OCI-LY1 (cell line): ENCODE measurements around the gene CEP126.

ENCODE experiments used
- H2AFZ ChIP-seq: fragments of 200-600 bp; sonication (generic), shearing (Covaris generic); 2 replicates; pipeline ENCODE4 v1.6.0; 2014; ENCODE audit warnings: antibody characterized with exemption, mild to moderate bottlenecking, low read length
- H3F3A ChIP-seq: fragments of 200-600 bp; sonication (generic), shearing (Covaris generic); 2 replicates; pipeline ENCODE4 v1.6.0; 2014; ENCODE audit warnings: mild to moderate bottlenecking, antibody characterized with exemption, low read length, moderate library complexity; ENCODE audit not compliant: insufficient read depth
- H3K27ac ChIP-seq: fragments of 200-600 bp; sonication (generic); 2 replicates; pipeline ENCODE4 v1.5.1; 2014; ENCODE audit warnings: low read length, mixed run types, mild to moderate bottlenecking, low read depth; ENCODE audit not compliant: poor library complexity, severe bottlenecking
- H3K27me3 ChIP-seq: fragments of 200-600 bp; sonication (generic); 2 replicates; pipeline ENCODE4 v1.6.0; 2014; ENCODE audit warnings: antibody characterized with exemption, mild to moderate bottlenecking, low read length, moderate library complexity; ENCODE audit not compliant: insufficient read depth
- H3K36me3 ChIP-seq: fragments of 200-600 bp; sonication (generic); 2 replicates; pipeline ENCODE4 v1.6.1; 2014; ENCODE audit warnings: mild to moderate bottlenecking, antibody characterized with exemption, low read length, moderate library complexity, mixed read lengths; ENCODE audit not compliant: insufficient read depth
- H3K4me1 ChIP-seq: fragments of 200-600 bp; sonication (generic); 2 replicates; pipeline ENCODE4 v1.5.1; 2014; ENCODE audit warnings: mild to moderate bottlenecking, low read length, moderate library complexity; ENCODE audit not compliant: insufficient read depth, severe bottlenecking
- H3K4me2 ChIP-seq: fragments of 200-600 bp; sonication (generic), shearing (Covaris generic); 2 replicates; pipeline ENCODE4 v1.6.1; 2014; ENCODE audit warnings: low read length
- H3K4me3 ChIP-seq: fragments of 200-600 bp; sonication (generic); 2 replicates; pipeline ENCODE4 v1.5.1; 2014; ENCODE audit warnings: low read length, low read depth, mild to moderate bottlenecking, mixed read lengths; ENCODE audit not compliant: poor library complexity, severe bottlenecking
- H3K79me2 ChIP-seq: fragments of 200-600 bp; shearing (Covaris generic); 2 replicates; pipeline ENCODE4 v1.6.1; 2016; ENCODE audit warnings: mixed run types, low read length, mixed read lengths; ENCODE audit not compliant: insufficient read depth
- H3K9ac ChIP-seq: fragments of 200-600 bp; sonication (generic), shearing (Covaris generic); 2 replicates; pipeline ENCODE4 v1.6.1; 2014; ENCODE audit warnings: mild to moderate bottlenecking, low read length, mixed read lengths
- H3K9me2 ChIP-seq: fragments of 200-600 bp; sonication (generic), shearing (Covaris generic); 2 replicates; pipeline ENCODE4 v1.6.1; 2014; ENCODE audit warnings: low read depth, mild to moderate bottlenecking, low read length, mixed read lengths
- H3K9me3 ChIP-seq: fragments of 200-600 bp; shearing (Covaris generic); 2 replicates; pipeline ENCODE4 v1.6.1; 2014; ENCODE audit warnings: low read length, mixed read lengths
- H4K20me1 ChIP-seq: fragments of 200-600 bp; sonication (generic), shearing (Covaris generic); 2 replicates; pipeline ENCODE4 v1.6.0; 2016; ENCODE audit warnings: mild to moderate bottlenecking, low read length; ENCODE audit not compliant: insufficient read depth
- EZH2 ChIP-seq: fragments of 200-600 bp; sonication (generic), shearing (Covaris generic); IDR thresholded peaks from 2 replicates; pipeline ENCODE4 v1.8.0; 2017; ENCODE audit warnings: borderline replicate concordance, mixed run types, mild to moderate bottlenecking, antibody characterized with exemption, low read length, moderate library complexity, mixed read lengths
- TF ChIP-seq, protein P1 (sequence below): fragments of 200-600 bp; sonication (generic), shearing (Covaris generic); IDR thresholded peaks from 2 replicates; pipeline ENCODE4 v1.5.1; 2017; ENCODE audit warnings: mild to moderate bottlenecking, antibody characterized with exemption, low read length, moderate library complexity, mixed read lengths

Gene CEP126

DNA sequence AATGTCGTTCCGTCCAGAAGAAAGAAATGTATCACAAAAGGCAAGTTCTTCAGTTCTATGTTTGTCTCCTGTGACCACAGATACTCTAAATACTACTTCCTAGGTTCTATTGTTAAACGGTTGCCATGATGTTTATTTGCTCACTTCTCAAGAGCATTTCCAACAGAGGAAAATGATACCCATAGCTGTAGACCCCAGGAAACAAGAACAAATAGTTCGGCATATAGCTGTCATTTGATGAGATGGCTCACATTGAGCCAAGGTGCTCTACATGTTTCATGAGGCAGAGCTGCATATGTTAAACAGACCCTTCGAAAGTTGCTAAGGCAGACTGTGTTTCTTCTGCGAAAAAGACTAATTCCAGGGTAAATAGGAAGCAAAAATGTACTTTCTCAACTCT, 16.9 kb downstream of the CEP126 start:
- H3K27ac ChIP-seq = no peak overlapping the region
- H3K9ac ChIP-seq = no peak overlapping the region
- no peak for TF ChIP-seq EZH2
- TF ChIP-seq, protein P1, sequence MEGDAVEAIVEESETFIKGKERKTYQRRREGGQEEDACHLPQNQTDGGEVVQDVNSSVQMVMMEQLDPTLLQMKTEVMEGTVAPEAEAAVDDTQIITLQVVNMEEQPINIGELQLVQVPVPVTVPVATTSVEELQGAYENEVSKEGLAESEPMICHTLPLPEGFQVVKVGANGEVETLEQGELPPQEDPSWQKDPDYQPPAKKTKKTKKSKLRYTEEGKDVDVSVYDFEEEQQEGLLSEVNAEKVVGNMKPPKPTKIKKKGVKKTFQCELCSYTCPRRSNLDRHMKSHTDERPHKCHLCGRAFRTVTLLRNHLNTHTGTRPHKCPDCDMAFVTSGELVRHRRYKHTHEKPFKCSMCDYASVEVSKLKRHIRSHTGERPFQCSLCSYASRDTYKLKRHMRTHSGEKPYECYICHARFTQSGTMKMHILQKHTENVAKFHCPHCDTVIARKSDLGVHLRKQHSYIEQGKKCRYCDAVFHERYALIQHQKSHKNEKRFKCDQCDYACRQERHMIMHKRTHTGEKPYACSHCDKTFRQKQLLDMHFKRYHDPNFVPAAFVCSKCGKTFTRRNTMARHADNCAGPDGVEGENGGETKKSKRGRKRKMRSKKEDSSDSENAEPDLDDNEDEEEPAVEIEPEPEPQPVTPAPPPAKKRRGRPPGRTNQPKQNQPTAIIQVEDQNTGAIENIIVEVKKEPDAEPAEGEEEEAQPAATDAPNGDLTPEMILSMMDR = no peak
- no peaks in the 10 kb centered on the region for H3K27me3 ChIP-seq
- no peak overlapping the region for H3K4me3 ChIP-seq
- H3F3A ChIP-seq = no peaks in the 10 kb centered on the region
- H3K36me3 ChIP-seq = peaks cover 9% of the 10 kb centered on the region; the same call in 1 of the 2 replicates
- H4K20me1 ChIP-seq = no peaks in the 10 kb centered on the region
- H3K4me2 ChIP-seq = no peak overlapping the region
- H3K9me2 ChIP-seq = no peaks in the 10 kb centered on the region
- no peak overlapping the region for H2AFZ ChIP-seq
- no peaks in the 10 kb centered on the region for H3K4me1 ChIP-seq
- H3K9me3 ChIP-seq = no peaks in the 10 kb centered on the region
- H3K79me2 ChIP-seq = no peaks in the 10 kb centered on the region

DNA sequence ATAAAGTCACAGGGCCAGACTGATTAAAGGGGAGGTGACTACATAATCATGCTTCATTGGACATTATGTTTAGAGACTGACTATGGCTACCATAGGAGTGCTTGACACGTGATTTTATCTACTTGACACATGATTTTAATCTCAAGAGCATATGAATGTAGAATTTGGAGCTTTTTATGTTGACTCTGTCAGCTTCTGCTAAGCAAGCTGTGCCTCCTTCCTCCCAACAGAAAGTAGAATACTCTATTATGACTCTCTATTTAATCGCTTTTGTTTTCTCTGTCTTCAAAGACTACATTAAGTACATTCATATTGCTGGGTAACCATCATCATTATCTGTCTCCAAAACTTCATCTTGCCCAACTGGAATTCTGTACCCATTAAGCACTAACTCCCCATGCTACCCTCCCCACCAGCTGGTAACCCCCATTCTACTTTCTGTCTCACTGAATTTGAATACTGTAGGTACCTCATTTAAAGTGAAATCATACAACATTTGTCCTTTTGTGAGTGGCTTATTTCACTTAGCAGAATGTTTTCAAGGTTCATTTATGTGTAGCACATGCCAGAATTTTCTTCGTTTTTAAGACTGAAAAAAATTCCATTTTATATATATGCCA, 26.2 kb downstream of the CEP126 start:
- H3K9ac ChIP-seq = no peak overlapping the region
- no peak for TF ChIP-seq EZH2
- TF ChIP-seq, protein P1 = no peak
- no peak overlapping the region for H3K4me3 ChIP-seq
- H2AFZ ChIP-seq = no peak overlapping the region
- no peak overlapping the region for H3K4me2 ChIP-seq
- H3K9me3 ChIP-seq = no peaks in the 10 kb centered on the region
- H3K4me1 ChIP-seq = peaks cover 14% of the 10 kb centered on the region
- no peaks in the 10 kb centered on the region; the same call in none of the 2 replicates for H3F3A ChIP-seq
- no peak overlapping the region for H3K27ac ChIP-seq
- H3K36me3 ChIP-seq = peaks cover 5% of the 10 kb centered on the region; the same call in 1 of the 2 replicates
- no peaks in the 10 kb centered on the region for H3K27me3 ChIP-seq
- no peaks in the 10 kb centered on the region for H4K20me1 ChIP-seq
- H3K79me2 ChIP-seq = no peaks in the 10 kb centered on the region
- H3K9me2 ChIP-seq = no peaks in the 10 kb centered on the region

DNA sequence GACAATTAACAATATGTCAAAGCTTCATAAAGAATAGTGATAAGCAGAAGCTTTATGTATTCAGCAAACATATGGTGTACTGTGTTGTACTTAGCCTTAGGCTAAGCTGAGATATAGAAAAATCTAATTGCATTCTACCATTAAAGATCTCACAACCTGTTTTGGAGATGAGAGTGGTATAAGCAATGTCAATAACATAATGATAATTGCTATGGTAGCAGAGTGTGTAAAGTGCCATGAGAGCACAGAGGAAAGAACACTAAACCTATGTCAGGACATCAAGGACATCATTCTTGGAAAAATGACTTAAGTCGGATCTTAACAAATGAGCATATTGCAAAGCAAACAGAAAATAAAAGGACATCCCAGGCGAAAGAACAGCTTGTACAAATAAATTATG, 30.1 kb downstream of the CEP126 start:
- no peaks in the 10 kb centered on the region for H3K27me3 ChIP-seq
- H3K9me2 ChIP-seq = no peaks in the 10 kb centered on the region
- H3K4me3 ChIP-seq = no peak overlapping the region
- H3K79me2 ChIP-seq = no peaks in the 10 kb centered on the region
- no peak overlapping the region for H3K4me2 ChIP-seq
- H3K9ac ChIP-seq = no peak overlapping the region
- peaks cover 14% of the 10 kb centered on the region for H3K4me1 ChIP-seq
- H3K36me3 ChIP-seq = peaks cover 5% of the 10 kb centered on the region; the same call in 1 of the 2 replicates
- H4K20me1 ChIP-seq = no peaks in the 10 kb centered on the region
- H2AFZ ChIP-seq = no peak overlapping the region
- no peaks in the 10 kb centered on the region; the same call in none of the 2 replicates for H3F3A ChIP-seq
- H3K9me3 ChIP-seq = no peaks in the 10 kb centered on the region
- TF ChIP-seq EZH2 = no peak
- TF ChIP-seq, protein P1 = no peak
- H3K27ac ChIP-seq = no peak overlapping the region
